Left forelimb (tissue), 1 donor: ENCODE data around the gene MAPKBP1.

Experiments used
- DNase-seq: peaks from one replicate; pipeline ENCODE4 v3.0.0-alpha.2; 2018; ENCODE audit warnings: low spot score

Gene MAPKBP1

DNA sequence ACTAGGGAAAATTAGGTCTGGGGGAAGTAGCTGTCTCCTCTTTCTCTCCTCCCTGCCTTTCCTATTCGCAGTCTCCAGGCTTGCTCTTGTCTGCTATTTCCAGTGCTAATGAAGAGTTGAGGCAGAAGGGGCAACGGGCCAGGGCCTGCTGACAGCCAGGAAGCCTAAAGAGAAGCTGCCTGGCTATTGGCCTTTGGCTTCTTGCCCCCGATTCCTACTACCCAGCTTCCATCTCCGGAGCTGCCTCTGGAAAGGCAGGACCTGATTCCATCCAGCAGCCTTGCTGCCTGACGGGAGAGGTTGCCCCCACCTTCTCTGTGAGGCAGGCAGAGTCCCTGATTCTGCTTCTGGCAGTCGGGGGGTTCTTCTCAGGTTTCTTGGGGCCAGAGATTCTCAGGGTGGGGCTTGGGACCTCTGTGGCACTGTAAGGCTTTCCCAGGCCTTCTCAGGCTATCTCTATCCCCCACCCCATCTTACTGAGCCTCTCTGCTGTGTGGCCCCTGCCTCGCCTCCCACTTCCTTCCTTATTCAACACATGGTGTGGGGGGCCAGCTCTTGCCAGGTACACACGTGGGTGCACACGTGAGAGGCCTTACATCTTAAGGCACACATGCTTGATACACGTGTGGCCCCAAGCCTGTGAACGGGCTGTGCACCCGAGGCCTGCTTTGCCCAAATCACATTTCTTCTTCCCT is 35.4 kb downstream of the MAPKBP1 start:
- DNase-seq, result no peak

DNA sequence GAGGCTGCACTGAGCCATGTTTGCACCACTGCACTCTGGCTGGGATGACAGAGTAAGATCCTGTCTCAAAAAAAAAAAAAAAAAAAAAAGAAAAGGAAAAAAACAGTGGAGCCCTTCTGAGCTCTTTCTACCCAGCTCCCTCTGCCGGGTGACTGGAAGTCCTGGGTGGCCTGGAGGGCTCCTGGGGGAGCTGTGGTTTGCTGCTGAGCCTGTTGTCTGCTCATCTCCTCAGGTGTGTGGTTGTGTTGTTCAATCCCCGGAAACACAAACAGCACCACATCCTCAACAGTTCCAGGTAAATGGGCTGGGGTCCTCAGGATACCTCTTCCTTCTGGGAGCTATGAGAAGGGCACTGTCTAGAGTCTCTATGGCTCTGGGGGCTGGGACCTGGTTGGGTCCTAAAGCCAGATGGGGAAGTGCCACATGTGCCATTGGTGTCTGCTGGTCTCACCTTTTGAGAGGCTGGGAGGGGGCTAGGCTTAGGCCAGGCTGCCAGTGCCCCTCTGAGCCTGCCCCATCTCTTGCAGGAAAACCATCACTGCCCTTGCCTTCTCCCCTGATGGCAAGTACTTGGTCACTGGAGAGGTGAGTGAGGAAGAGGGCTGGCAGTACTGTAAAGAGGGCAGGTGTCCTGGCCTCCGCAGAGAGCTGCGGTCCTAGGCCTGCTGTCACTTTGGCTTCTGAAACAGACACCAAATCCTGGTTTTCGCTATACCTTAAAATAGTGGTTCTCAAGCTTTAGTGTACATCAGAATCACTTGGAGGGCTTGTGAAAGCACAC is 36.6 kb downstream of the MAPKBP1 start:
- DNase-seq, result no peak

- peak; percentile 91 for DNase-seq
Measured at GRCh38 chr15:41811432-41812195, 37.3 kb downstream of the MAPKBP1 start.

DNA sequence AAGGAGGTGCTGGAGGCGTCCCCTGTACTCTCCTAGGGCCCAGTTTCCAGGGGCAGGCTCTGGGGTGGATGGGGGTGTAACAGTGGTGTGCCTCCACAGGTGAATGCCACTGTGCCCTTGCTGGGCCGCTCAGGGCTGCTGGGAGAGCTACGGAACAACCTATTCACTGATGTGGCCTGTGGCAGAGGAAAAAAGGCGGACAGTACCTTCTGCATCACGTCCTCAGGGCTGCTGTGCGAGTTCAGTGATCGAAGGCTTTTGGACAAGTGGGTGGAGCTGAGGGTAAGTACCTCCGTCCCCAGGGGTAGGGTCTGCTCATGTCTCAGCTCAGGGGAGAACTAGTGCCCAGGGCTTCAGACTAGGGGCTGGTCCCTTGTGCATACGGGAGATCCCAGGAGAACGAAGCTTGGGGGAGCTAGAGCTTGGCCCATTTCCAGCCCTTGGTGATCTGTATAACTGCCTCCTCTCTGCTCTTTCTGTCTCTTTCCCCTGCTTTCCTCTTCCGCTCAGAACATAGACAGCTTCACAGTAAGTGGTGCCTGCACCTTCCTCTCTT is 38.6 kb downstream of the MAPKBP1 start:
- DNase-seq, result no peak

GRCh38 chr15:41813426-41813825 is 39.1 kb downstream of the MAPKBP1 start:
- no peak for DNase-seq

DNA sequence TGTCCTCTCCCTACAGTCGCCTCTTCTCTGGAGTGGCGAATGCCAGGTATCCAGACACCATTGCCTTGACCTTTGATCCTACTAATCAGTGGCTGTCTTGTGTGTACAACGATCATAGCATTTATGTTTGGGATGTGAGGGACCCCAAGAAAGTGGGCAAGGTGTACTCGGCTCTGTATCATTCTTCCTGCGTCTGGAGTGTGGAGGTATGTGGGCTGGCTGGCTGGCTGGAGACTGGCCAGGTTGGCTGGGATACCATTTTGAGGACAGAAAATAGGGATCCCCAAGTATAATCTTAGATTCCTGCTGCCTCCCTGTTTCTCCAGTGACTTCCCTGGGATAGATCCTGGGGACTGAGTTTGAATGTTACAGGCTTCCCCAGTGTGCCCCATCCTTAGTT is 40.2 kb downstream of the MAPKBP1 start:
- DNase-seq, result no peak

- no peak for DNase-seq
Measured at GRCh38 chr15:41816788-41817187, 42.5 kb downstream of the MAPKBP1 start.

DNA sequence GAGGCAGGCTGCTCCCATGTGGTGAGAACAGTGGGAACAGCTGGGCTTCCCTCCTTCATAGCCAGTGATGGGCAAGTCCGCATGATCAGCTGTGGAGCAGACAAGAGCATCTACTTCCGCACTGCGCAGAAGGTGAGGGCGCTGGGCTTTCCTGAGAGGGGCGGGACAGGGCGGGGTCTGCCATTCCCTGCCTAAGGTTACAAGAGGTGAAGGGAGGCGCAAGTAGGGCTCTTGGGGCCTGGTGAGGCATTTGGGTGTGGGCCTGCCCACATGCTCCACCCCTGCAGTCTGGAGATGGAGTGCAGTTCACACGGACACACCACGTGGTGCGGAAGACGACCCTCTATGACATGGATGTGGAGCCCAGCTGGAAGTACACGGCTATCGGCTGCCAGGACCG is 43.0 kb downstream of the MAPKBP1 start:
- no peak for DNase-seq

DNA sequence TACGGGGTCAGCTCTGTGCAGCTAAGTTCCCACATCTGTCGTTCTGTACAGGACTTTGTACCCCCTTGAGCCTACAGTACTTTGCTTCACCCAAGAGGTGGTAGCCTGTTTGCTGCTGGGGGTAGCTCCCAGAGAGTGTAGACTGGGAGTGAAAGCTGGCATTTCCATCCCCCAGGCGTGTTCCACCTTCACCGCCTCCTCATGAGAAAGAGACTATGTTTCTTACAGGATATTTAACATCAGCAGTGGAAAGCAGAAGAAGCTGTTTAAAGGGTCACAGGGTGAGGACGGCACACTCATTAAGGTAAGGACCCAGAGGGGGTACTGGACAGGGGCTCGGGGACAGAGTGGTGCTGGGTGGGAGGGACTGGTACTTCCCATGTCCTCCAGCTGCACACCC is 43.5 kb downstream of the MAPKBP1 start:
- no peak for DNase-seq

DNA sequence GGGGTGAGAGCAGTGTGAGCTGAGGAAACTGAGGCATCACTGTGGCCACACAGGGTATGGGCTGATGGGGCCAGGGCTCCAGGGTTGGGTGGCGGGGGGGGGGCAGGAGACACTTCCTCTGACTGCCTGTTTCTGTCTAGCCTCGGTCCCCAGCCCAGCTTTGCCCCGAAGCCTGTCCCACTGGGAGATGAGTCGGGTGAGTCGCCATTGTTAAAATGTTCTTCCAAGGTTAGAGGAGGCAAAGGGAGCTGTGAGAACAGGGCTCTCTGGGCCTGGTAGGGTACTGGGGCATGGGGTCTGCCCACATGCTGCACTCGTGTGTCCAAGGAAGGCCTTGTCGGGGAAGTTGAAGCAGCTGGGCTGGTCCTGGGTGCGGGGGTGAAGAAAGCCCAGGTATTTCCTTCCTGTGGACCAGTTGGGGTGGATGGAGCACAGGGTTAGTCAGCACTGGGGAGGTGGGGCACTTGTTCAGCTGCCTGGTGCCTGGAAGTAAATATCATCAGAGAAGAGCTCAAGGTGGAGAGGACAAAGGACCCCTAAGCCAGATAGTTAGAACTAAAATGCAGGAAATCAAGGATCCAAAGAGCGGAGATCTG is 45.3 kb downstream of the MAPKBP1 start:
- DNase-seq, result no peak

- DNase-seq, result no peak
Measured at GRCh38 chr15:41820791-41821423, 46.6 kb downstream of the MAPKBP1 start.

GRCh38 chr15:41821831-41822230 is 47.5 kb downstream of the MAPKBP1 start:
- DNase-seq, result no peak

- no peak for DNase-seq
Measured at GRCh38 chr15:41822471-41822870, 48.2 kb downstream of the MAPKBP1 start.

- DNase-seq, result no peak
Measured at GRCh38 chr15:41822957-41823356, 48.7 kb downstream of the MAPKBP1 start.

- DNase-seq, result no peak
Measured at GRCh38 chr15:41823502-41823901, 49.2 kb downstream of the MAPKBP1 start.

- no peak for DNase-seq
Measured at GRCh38 chr15:41824062-41824745, 49.9 kb downstream of the MAPKBP1 start.

DNA sequence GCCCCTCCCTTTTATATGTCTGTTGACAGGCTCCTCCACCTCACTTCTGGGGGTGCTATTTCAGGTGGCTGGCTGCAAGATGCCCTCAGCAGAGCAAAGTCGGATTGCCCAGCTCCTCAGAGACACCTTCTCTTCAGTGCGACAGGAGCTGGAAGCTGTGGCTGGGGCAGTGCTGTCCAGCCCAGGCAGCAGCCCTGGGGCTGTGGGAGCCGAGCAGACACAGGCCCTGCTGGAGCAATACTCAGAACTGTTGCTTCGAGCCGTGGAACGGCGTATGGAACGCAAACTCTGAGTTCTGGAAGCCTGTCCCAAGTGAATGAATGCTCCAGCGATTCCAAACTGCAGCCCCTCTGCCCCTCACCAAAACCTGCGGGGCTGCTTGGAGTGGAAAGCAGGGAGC is 50.9 kb downstream of the MAPKBP1 start:
- no peak for DNase-seq

GRCh38 chr15:41825572-41826535 is 51.6 kb downstream of the MAPKBP1 start:
- no peak for DNase-seq

DNA sequence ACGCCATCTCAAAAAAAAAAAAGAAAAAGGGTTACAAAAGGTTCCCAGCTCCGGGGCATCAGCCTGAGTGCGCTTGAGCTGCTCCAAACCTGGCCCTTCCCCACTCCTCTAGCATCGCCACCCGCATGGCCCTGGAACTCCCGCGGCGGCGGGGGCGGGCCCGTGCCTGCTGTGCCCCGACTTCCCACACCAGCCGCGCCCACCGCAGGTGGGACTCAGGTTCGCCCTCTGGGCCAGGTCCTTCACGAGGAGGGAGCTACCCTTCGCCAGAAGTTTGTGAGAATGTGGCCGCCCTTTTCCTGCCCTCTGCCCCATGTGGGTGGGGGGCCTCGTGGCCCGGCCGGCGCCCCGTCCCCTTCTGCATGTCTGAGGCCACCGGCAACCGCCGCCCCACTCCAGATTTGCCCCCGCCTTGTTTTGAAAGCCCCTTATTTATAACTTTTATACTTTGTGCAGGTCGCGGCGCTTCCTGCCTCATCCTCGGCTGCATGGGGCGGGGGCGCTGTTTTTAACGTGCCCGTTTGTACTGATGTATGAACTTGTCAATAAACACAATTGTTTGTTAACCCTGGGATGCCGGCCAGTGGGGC is 53.1 kb downstream of the MAPKBP1 start:
- no peak for DNase-seq
